Nephron progenitor cell (in vitro differentiated cells): ENCODE data around the gene FRMD4B.

Source experiments
- DNase-seq: peaks from one replicate; pipeline ENCODE4 v3.0.0; 2021
- H3K27ac Mint-ChIP-seq: 2 replicates; pipeline ENCODE4 v1.8.0; 2021; ENCODE audit warnings: mild to moderate bottlenecking, moderate library complexity, mixed read lengths
- H3K27me3 Mint-ChIP-seq: 2 replicates; pipeline ENCODE4 v1.8.0; 2021; ENCODE audit warnings: mild to moderate bottlenecking, low read depth, mixed read lengths; ENCODE audit not compliant: poor library complexity
- H3K36me3 Mint-ChIP-seq: 2 replicates; pipeline ENCODE4 v1.8.0; 2021; ENCODE audit warnings: low read depth, mixed read lengths
- H3K4me1 Mint-ChIP-seq: 2 replicates; pipeline ENCODE4 v1.8.0; 2021; ENCODE audit warnings: mixed read lengths
- H3K4me3 Mint-ChIP-seq: 2 replicates; pipeline ENCODE4 v1.8.0; 2021; ENCODE audit warnings: mild to moderate bottlenecking, moderate library complexity, mixed read lengths
- H3K9me3 Mint-ChIP-seq: 2 replicates; pipeline ENCODE4 v1.8.0; 2021; ENCODE audit warnings: mild to moderate bottlenecking, moderate library complexity, mixed read lengths
- CTCF ChIP-seq: fragments of 200-600 bp; sonication (generic); IDR thresholded peaks from 2 replicates; pipeline ENCODE4 v1.5.0; 2021; ENCODE audit warnings: antibody characterized with exemption

The FRMD4B gene

DNA sequence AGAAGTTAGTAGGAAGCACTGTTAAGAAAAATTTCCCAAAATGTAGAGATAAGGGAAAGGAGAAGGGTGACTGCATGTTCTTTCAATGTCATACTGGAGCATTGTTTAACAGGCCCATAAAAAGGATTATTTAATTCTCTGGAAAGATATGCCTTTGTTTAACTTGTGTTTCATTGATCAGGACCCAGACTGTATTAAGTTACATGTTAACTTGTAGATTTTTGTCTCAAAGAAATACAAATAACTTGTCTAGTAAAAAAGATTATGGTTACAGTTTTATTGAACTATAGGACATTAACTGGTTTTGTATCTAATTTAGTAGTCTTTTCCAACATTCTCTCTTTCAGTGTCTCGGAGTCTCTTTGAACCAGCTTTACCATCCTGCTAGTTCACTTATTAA lies 213.8 kb downstream of the FRMD4B start:
- TF ChIP-seq CTCF, result no peak
- no peaks in the 10 kb centered on the region for H3K9me3 Mint-ChIP-seq
- no peaks in the 10 kb centered on the region for H3K27me3 Mint-ChIP-seq
- no peak for DNase-seq
- no peak overlapping the region for H3K27ac Mint-ChIP-seq
- H3K4me1 Mint-ChIP-seq, result peaks cover 5% of the 10 kb centered on the region
- H3K4me3 Mint-ChIP-seq, result no peak overlapping the region
- peaks cover 68% of the 10 kb centered on the region for H3K36me3 Mint-ChIP-seq

GRCh38 chr3:69166446-69166845 lies 219.4 kb downstream of the FRMD4B start:
- no peak for TF ChIP-seq CTCF
- Mint-ChIP-seq H3K36me3 (peaks cover 17% of the 10 kb centered on the region), H3K4me1 (peaks cover 17% of the 10 kb centered on the region), H3K9me3 (no peaks in the 10 kb centered on the region), H3K4me3 (no peak overlapping the region), H3K27me3 (no peaks in the 10 kb centered on the region), H3K27ac (no peak overlapping the region)
- DNase-seq, result no peak

DNA sequence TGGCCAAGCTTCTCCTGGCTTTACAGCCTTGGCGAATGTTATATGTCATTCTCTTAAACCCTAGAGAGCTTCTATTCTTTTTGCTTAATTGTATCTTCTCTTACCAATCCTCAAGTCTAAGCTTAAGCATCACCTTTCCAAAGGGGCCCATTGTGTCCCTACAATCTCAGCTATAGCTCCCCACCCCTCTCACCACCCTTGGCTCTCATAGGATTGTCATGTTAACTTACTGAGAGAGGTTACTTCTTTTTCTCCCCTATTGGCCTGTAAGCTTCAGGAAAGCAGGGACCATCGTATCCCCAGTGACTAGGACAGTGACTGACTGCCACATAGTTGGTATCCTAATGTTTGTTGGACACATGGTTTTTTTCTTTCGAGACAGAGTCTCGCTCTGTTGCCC lies 220.1 kb downstream of the FRMD4B start:
- peaks cover 12% of the 10 kb centered on the region for H3K36me3 Mint-ChIP-seq
- no peaks in the 10 kb centered on the region for H3K9me3 Mint-ChIP-seq
- H3K4me3 Mint-ChIP-seq, result no peak overlapping the region
- H3K4me1 Mint-ChIP-seq, result peaks cover 14% of the 10 kb centered on the region
- no peak overlapping the region for H3K27ac Mint-ChIP-seq
- no peak for DNase-seq
- TF ChIP-seq CTCF, result no peak
- no peaks in the 10 kb centered on the region for H3K27me3 Mint-ChIP-seq

DNA sequence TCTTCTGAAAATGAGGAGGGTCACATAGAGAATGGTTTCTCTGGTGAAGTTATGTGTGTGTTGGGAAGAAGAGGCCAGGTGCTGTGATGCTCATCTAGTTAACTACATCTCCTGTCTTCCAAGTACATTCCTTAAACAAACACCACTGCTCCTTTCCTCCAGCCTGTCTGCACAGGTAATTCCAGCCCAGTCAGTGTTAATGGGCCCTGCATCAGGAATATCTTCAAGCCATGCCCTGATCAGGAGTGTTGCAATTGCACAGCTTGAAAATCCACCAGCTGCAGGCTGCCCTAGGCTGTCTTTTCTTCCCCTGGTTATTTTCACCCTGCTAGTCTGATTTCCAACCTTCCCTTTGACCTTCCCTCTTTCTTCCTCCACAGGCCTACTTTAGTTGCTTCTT lies 221.6 kb downstream of the FRMD4B start:
- Mint-ChIP-seq H3K36me3 (no peaks in the 10 kb centered on the region), H3K4me1 (peaks cover 14% of the 10 kb centered on the region), H3K27me3 (no peaks in the 10 kb centered on the region), H3K4me3 (no peak overlapping the region), H3K27ac (no peak overlapping the region), H3K9me3 (no peaks in the 10 kb centered on the region)
- no peak for DNase-seq
- TF ChIP-seq CTCF, result no peak

- peaks cover 14% of the 10 kb centered on the region for H3K4me1 Mint-ChIP-seq
- no peak overlapping the region for H3K4me3 Mint-ChIP-seq
- no peak for DNase-seq
- no peaks in the 10 kb centered on the region for H3K36me3 Mint-ChIP-seq
- H3K9me3 Mint-ChIP-seq, result no peaks in the 10 kb centered on the region
- TF ChIP-seq CTCF, result no peak
- H3K27ac Mint-ChIP-seq, result no peak overlapping the region
- no peaks in the 10 kb centered on the region for H3K27me3 Mint-ChIP-seq
These were observed 223.4 kb downstream of the FRMD4B start for GRCh38 chr3:69162308-69162980.

DNA sequence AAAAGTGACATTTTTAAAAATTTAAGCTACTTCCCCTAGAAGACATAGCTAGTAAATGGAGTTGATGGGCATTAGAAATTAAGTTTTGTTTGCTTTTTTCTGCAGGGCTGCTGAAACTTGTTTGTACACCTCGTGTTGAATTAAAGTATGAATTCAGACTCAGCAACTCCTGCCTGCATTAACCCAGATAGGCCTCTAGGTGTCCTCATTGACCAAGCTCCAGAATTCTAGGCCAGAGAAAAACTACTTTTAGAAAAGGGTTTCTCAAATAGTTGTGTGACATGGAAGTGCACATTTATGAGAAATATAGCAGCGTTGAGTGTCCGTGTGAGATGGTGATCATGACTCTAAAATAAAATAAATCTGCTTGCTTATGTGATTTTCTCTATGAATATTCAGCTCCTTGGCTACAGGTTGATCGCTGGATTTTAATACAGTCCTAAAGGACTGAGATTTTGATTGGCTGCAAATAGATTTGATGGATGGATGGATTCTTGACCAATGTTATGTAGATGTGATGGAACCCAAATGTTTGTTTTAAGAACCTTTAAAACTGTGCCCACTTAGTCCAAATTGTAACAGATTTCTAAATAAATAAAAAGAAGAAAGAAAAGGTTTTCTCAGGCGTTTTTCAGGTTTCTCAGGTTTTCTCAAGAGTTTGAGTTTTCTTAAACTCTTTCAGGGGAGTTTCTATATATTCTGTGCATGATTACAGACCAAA lies 224.1 kb downstream of the FRMD4B start:
- peak; percentile 25 for DNase-seq
- H3K27me3 Mint-ChIP-seq, result no peaks in the 10 kb centered on the region
- H3K27ac Mint-ChIP-seq, result no peak overlapping the region
- no peaks in the 10 kb centered on the region for H3K36me3 Mint-ChIP-seq
- H3K9me3 Mint-ChIP-seq, result no peaks in the 10 kb centered on the region
- TF ChIP-seq CTCF, result peak; percentile 94
- H3K4me3 Mint-ChIP-seq, result no peak overlapping the region
- peaks cover 14% of the 10 kb centered on the region for H3K4me1 Mint-ChIP-seq
